GM12874 (cell line): ENCODE results near the gene MAP10.

ENCODE experiments used
- TF ChIP-seq, protein P1 (sequence below): IDR thresholded peaks from 2 replicates; pipeline ENCODE4 v1.5.1; 2011; ENCODE audit warnings: low read depth, mild to moderate bottlenecking, control low read depth, low read length, moderate library complexity; ENCODE audit not compliant: insufficient read depth

Gene MAP10

DNA sequence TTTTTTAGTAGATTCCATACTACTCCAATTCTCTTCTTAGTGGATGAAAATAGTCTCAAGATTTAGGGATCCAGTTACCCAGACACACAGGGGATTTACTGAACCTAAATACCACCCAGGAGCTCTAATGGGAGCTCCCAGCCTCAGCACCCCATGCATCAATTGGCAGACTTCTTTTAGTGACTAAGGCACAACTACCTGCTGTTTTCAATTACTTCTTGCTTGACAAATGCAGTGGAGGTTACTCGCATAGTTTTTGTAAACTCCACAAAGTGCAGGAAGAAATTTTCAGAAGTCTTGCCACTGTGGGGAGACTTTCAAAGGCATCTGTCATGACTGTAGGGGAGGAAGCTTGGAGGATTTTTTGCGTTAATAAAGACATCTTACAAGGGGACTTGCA lies 35.5 kb upstream of the MAP10 start:
- TF ChIP-seq, protein P1, sequence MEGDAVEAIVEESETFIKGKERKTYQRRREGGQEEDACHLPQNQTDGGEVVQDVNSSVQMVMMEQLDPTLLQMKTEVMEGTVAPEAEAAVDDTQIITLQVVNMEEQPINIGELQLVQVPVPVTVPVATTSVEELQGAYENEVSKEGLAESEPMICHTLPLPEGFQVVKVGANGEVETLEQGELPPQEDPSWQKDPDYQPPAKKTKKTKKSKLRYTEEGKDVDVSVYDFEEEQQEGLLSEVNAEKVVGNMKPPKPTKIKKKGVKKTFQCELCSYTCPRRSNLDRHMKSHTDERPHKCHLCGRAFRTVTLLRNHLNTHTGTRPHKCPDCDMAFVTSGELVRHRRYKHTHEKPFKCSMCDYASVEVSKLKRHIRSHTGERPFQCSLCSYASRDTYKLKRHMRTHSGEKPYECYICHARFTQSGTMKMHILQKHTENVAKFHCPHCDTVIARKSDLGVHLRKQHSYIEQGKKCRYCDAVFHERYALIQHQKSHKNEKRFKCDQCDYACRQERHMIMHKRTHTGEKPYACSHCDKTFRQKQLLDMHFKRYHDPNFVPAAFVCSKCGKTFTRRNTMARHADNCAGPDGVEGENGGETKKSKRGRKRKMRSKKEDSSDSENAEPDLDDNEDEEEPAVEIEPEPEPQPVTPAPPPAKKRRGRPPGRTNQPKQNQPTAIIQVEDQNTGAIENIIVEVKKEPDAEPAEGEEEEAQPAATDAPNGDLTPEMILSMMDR, result no peak

GRCh38 chr1:232773752-232774151 lies 31.5 kb upstream of the MAP10 start:
- TF ChIP-seq, protein P1, result no peak

DNA sequence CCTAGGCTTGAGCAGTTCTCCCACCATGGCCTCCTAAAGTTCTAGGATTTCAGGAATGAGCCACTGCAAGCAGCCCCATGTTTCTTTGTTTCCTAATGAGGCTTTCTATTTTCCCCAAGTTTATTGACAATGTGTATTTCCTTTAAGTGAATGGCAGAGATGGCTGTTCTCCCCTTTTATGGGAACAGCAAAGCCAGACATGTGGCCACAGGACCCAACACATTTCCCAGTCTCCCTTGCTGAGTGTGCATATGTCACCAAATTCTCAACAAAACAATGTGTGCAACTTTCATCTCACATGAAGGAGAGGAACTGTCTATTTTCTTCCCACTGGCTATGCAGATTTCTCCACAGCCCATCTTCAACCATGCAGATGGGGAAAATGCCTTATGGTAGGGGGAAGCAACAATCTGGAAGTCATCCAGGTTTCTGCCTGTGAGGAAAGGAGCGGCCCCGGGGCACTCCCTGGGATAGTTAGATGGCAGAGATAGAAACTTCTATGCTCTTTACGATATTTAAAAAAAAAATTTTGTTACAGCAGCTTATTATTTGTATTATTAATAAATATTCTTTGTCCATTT lies 28.6 kb upstream of the MAP10 start:
- TF ChIP-seq, protein P1, result no peak

DNA sequence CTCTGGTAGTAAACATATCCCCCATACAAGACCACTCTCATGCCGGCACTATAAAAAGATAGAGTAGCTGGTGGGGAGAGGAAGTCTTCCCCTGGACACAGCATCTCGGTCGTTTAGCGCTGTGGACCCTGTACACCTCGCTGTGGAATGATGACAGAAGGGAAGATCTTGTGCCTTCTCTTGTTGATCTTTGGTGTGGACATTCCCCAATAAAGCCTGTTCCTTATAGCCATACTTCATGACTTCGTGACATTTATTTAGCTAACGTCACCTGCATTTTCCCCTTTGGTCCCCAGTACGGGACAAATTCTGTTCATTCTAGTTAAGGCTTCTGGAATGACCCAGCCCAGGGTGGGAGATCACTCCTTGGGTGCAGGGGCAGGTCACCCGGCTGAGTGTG lies 24.9 kb upstream of the MAP10 start:
- TF ChIP-seq, protein P1, result no peak

- TF ChIP-seq, protein P1, result no peak
Observed at GRCh38 chr1:232784794-232785193, 20.4 kb upstream of the MAP10 start.

- TF ChIP-seq, protein P1, result no peak
Observed at GRCh38 chr1:232786845-232787455, 18.3 kb upstream of the MAP10 start.

DNA sequence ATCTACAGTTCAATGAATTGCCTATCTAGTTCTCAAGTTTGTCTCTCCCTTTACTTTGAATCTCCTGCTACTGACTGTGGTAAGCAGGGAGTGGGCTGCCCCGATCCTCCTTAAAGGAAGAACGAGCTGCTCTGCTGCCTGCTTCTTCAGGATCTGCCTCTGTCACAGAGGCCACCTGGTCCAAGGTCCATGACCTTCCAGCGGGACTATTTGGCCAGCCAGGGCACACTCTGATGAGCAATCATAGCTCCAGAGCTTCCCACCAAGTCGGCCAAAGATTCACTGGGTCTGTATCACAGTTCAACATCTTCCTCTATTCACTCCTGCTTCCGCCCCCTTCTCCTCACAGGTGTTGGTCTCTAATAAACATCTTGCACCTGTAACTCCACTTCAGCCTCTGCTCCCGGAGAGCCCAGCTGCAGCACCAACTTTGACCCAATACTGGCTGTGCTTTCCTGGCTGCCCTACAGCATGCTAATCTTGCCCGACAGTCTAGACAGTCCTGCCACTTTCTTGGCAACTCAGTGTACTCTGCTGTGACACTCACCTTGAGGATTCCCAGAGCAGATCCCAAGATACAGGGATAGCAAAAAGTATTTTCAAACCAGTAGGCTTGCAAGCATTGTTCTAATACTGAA lies 16.9 kb upstream of the MAP10 start:
- TF ChIP-seq, protein P1, result no peak
